Activated effector memory CD4-positive, alpha-beta T cell treated with anti-CD3 and anti-CD28 coated beads, Interleukin-2, amount 50 U/mL, for 16 hours (primary cell): ENCODE measurements around the gene MICOS13.
"Not testable (repeated sequence)": the region's sequence is repeated elsewhere in the genome, so short reads cannot be mapped to it uniquely, and the experiment has no call there.

Experiments used
- DNase-seq: peaks from one replicate; pipeline ENCODE4 v3.0.0-alpha.2; 2020

The MICOS13 gene

GRCh38 chr19:5698635-5699422 is 18.5 kb upstream of the MICOS13 start:
- no peak for DNase-seq

GRCh38 chr19:5697890-5698634 is 17.7 kb upstream of the MICOS13 start:
- DNase-seq: no peak

- DNase-seq: no peak
Observed at GRCh38 chr19:5697022-5697889, 16.9 kb upstream of the MICOS13 start.

GRCh38 chr19:5696196-5697021 is 16.1 kb upstream of the MICOS13 start:
- no peak for DNase-seq

- DNase-seq: no peak
Observed at GRCh38 chr19:5695649-5696195, 15.4 kb upstream of the MICOS13 start.

- DNase-seq: no peak
Observed at GRCh38 chr19:5694956-5695648, 14.8 kb upstream of the MICOS13 start.

- DNase-seq: no peak
Observed at GRCh38 chr19:5694167-5694955, 14.0 kb upstream of the MICOS13 start.

- DNase-seq: no peak
Observed at GRCh38 chr19:5693195-5694166, 13.2 kb upstream of the MICOS13 start.

GRCh38 chr19:5692723-5693194 is 12.4 kb upstream of the MICOS13 start:
- DNase-seq: no peak

GRCh38 chr19:5691822-5692722 is 11.8 kb upstream of the MICOS13 start:
- DNase-seq: no peak

GRCh38 chr19:5690955-5691821 is 10.9 kb upstream of the MICOS13 start:
- peak; percentile 86 for DNase-seq

- DNase-seq: peak; percentile 99
Observed at GRCh38 chr19:5690125-5690954, 10.0 kb upstream of the MICOS13 start, which contains the start of gene RPL36. TSS of gene RPL36 (plus strand) at chr19:5690295. CDS start at chr19:5690508, 213 bp downstream.

- DNase-seq: not testable (repeated sequence)
Observed at GRCh38 chr19:5688262-5688881, 8.1 kb upstream of the MICOS13 start.

- no peak for DNase-seq
Observed at GRCh38 chr19:5687360-5688198, 7.3 kb upstream of the MICOS13 start.
